Calu3 (cell line): ENCODE data around the gene MRPL36. TPM values are rescaled to one million over a fixed set of nuclear protein-coding genes. Genes with fewer than 3 reads are reported as not detected.

ENCODE experiments used
- BruUV-seq: library from RNA; stranded (reverse); fragments of 400-500 nt; replicated peaks from 2 replicates; lab custom pipeline; 2021; lab: Mats Ljungman, UMichigan
- CTCF ChIA-PET: fragments of 300-600 bp; sonication (Branson Sonifier 250); formaldehyde crosslinking; loops from one replicate; lab custom pipeline; 2022; ENCODE audit warnings: antibody characterized with exemption; lab: Charles Lee
- DNase-seq: peaks from one replicate; pipeline ENCODE4 v3.0.0; 2022
- H3K27ac Mint-ChIP-seq: one replicate; pipeline ENCODE4 v1.8.0; 2022; ENCODE audit warnings: mixed read lengths; ENCODE audit not compliant: unreplicated experiment
- H3K27me3 Mint-ChIP-seq: one replicate; pipeline ENCODE4 v1.8.0; 2022; ENCODE audit warnings: mixed read lengths; ENCODE audit not compliant: unreplicated experiment
- H3K36me3 Mint-ChIP-seq: one replicate; pipeline ENCODE4 v1.8.0; 2022; ENCODE audit warnings: mild to moderate bottlenecking, moderate library complexity, mixed read lengths; ENCODE audit not compliant: insufficient read depth, unreplicated experiment
- H3K4me1 Mint-ChIP-seq: one replicate; pipeline ENCODE4 v1.8.0; 2022; ENCODE audit warnings: mild to moderate bottlenecking, low read depth, mixed read lengths; ENCODE audit not compliant: unreplicated experiment
- H3K4me3 Mint-ChIP-seq: one replicate; pipeline ENCODE4 v1.8.0; 2022; ENCODE audit warnings: mild to moderate bottlenecking, low read depth, moderate library complexity, mixed read lengths; ENCODE audit not compliant: unreplicated experiment
- H3K9me3 Mint-ChIP-seq: one replicate; pipeline ENCODE4 v1.8.0; 2022; ENCODE audit warnings: low read depth, mixed read lengths; ENCODE audit not compliant: unreplicated experiment
- intact Hi-C: fragments of 100-400 bp; cut with micrococcal nuclease; formaldehyde crosslinking; loops from one replicate; pipeline ENCODE4 v1.10.0; 2022; ENCODE audit not compliant: unreplicated experiment
- total RNA-seq: library from RNA; stranded (reverse); gene quantifications from 2 replicates; pipeline ENCODE4 v1.2.3, GENCODE V29; 2022
- TF ChIP-seq, protein P1 (sequence below): fragments of 200-600 bp; IDR thresholded peaks from one replicate; pipeline ENCODE4 v1.8.0; 2022; ENCODE audit warnings: antibody characterized with exemption; ENCODE audit not compliant: unreplicated experiment

MRPL36 gene
- total RNA-seq, 1 experiment from 2014 or later: 55.5 TPM

DNA sequence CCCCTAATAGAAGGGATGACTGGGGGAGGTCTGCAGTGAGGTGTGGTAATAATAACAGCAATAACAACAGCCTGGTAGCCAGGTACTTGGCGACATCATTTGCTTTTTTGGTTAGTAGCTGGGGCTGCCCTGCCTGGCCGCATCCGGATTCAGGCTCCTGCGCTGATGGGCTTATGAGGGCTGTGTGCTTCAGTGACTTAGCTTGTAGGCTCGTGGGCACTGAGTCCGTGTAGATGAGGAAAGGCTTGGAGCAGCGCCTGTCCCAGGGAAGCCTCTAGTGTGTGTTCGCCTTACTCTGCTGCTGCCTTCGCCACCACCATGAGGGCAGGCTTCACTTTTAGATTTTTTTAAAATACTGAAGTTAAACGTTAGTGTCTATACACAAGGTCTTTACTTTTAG is 6.1 kb upstream of the MRPL36 start:
- intact Hi-C loops: no loop called here
- no peak for DNase-seq
- no TSS peak for BruUV-seq
- no peak overlapping the region for H3K27ac Mint-ChIP-seq
- no peaks in the 10 kb centered on the region for H3K9me3 Mint-ChIP-seq
- CTCF ChIA-PET: no interaction called here
- no peak overlapping the region for H3K4me3 Mint-ChIP-seq
- peaks cover 13% of the 10 kb centered on the region for H3K4me1 Mint-ChIP-seq
- TF ChIP-seq, protein P1, sequence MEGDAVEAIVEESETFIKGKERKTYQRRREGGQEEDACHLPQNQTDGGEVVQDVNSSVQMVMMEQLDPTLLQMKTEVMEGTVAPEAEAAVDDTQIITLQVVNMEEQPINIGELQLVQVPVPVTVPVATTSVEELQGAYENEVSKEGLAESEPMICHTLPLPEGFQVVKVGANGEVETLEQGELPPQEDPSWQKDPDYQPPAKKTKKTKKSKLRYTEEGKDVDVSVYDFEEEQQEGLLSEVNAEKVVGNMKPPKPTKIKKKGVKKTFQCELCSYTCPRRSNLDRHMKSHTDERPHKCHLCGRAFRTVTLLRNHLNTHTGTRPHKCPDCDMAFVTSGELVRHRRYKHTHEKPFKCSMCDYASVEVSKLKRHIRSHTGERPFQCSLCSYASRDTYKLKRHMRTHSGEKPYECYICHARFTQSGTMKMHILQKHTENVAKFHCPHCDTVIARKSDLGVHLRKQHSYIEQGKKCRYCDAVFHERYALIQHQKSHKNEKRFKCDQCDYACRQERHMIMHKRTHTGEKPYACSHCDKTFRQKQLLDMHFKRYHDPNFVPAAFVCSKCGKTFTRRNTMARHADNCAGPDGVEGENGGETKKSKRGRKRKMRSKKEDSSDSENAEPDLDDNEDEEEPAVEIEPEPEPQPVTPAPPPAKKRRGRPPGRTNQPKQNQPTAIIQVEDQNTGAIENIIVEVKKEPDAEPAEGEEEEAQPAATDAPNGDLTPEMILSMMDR: no peak
- no peaks in the 10 kb centered on the region for H3K27me3 Mint-ChIP-seq
- H3K36me3 Mint-ChIP-seq: peaks cover 48% of the 10 kb centered on the region

DNA sequence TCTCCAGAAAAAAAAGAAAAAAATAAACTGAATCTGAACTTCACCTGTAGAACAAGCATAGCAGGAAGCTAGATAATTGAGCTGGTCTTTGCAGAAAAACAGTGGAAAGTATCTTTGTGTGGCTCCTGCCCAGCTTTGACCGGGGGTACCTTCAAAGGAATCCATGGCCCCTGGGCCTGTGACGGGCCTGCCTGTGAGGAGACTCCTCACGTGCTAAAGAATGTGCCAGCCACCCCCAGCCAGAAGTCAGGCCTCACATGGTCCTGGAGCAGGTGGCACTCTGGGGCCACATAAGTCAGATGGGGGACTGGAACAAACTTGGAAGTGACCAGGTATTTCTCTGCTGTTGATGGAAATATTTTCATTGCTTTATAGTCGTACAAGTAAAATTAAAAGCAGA is 5.7 kb upstream of the MRPL36 start:
- intact Hi-C loops: no loop called here
- Mint-ChIP-seq H3K4me1 (peaks cover 13% of the 10 kb centered on the region), H3K4me3 (no peak overlapping the region), H3K27me3 (no peaks in the 10 kb centered on the region), H3K27ac (no peak overlapping the region), H3K36me3 (peaks cover 52% of the 10 kb centered on the region), H3K9me3 (no peaks in the 10 kb centered on the region)
- BruUV-seq: no TSS peak
- CTCF ChIA-PET: interaction anchor here (0.5 kb wide), 1 partner anchor 179 kb away, joined by 5 read pairs; no protein-coding TSS in a partner anchor
- TF ChIP-seq, protein P1: no peak
- no peak for DNase-seq

DNA sequence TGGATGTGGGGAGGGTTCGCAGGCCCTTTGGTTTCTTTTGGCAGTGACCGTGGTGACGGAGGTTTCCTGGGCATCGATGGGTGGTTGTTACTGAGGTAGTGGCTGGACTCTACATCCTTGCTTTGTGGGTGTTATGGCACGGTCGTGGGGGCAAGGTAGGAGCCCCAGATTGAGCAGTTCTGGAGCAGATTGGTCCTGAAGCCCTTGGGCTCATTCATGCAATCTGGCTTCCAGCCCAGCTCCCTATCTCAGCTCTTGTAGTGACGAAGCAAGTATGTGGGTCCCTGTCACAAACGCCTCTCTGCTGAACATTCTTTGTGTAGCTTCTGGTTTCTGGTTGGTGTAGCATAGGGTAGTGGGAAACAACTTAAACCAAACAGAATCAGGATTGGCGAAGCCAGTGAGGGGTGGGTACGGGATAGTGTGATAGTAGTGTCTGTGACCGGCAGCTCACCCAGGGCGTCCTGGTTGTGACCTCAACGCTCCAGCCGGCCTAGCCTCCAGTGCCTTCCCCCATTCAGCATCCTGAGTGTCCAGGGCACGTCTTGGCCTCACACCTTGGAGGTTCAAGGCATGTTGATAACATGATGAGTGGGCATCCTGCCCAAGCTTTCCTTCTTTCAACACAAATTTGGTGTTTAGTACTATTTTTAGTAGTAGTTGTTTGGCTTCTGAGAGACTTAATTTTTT is 4.5 kb upstream of the MRPL36 start:
- Mint-ChIP-seq H3K27ac (no peak overlapping the region), H3K4me1 (peaks cover 13% of the 10 kb centered on the region), H3K27me3 (no peaks in the 10 kb centered on the region), H3K9me3 (no peaks in the 10 kb centered on the region), H3K4me3 (no peak overlapping the region), H3K36me3 (peaks cover 59% of the 10 kb centered on the region)
- TF ChIP-seq, protein P1: no peak
- intact Hi-C loops: no loop called here
- no peak for DNase-seq
- BruUV-seq: no TSS peak
- CTCF ChIA-PET: interaction anchor here (1.1 kb wide), 1 partner anchor 21 kb away, joined by 4 read pairs; no protein-coding TSS in a partner anchor

DNA sequence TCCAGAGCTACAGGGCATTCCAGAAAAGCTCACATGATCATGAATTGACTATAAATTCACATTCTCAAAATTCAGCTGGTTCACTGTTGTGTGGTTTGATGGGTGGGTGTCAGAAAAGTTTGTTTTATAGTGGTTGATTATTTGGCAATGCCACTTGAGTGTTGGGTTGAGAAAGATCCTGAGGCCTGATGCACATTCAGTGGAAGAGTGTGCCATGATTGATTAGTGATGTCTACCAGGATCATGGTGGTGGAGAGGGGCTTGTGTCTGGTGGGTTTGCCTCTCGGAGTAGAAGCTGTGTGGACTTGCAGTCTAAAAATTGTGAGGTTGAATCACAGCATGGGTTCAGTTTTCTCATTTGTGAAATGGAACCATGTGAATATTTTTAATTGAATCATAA is 3.6 kb upstream of the MRPL36 start:
- CTCF ChIA-PET: no interaction called here
- peaks cover 67% of the 10 kb centered on the region for H3K36me3 Mint-ChIP-seq

More for the DNA sequence above, 3.6 kb upstream of the MRPL36 start:
- no peak for DNase-seq
- Mint-ChIP-seq H3K27me3 (no peaks in the 10 kb centered on the region), H3K4me3 (peak overlapping the region; percentile 95), H3K9me3 (no peaks in the 10 kb centered on the region), H3K4me1 (peaks cover 20% of the 10 kb centered on the region), H3K27ac (peak overlapping the region; percentile 27)
- intact Hi-C loops: no loop called here
- TF ChIP-seq, protein P1: no peak
- BruUV-seq: no TSS peak
